PC-9 (cell line): Measurements from ENCODE around the gene CDK5RAP2. TPM values are rescaled to one million over a fixed set of nuclear protein-coding genes. Genes with fewer than 3 reads are reported as not detected.

Experiments
- BruUV-seq: library from RNA; stranded (reverse); fragments of 400-500 nt; replicated peaks from 2 replicates; lab custom pipeline; 2021; lab: Mats Ljungman, UMichigan
- CTCF ChIA-PET: fragments of 300-600 bp; sonication (Branson Sonifier 250); formaldehyde crosslinking; loops from one replicate; lab custom pipeline; 2022; ENCODE audit warnings: antibody characterized with exemption; lab: Charles Lee
- POLR2A ChIA-PET: fragments of 300-600 bp; sonication (Branson Sonifier 250); formaldehyde crosslinking; loops from one replicate; lab custom pipeline; 2022; ENCODE audit warnings: antibody characterized with exemption; ENCODE audit not compliant: unreplicated experiment; lab: Charles Lee
- DNase-seq, 2 experiments: peaks; one replicate each; pipeline versions ENCODE4 v3.0.0 to v3.0.0-alpha.2; 2015 to 2022; ENCODE audit warnings: mixed read lengths in 1 of 2
- H2AFZ ChIP-seq: fragments of 200-600 bp; sonication (generic); 2 replicates; pipeline ENCODE4 v1.8.1; 2017; ENCODE audit warnings: antibody characterized with exemption
- H3F3A ChIP-seq: fragments of 200-600 bp; sonication (generic); 2 replicates; pipeline ENCODE4 v1.8.1; 2017; ENCODE audit warnings: antibody characterized with exemption, mild to moderate bottlenecking, low read depth; ENCODE audit not compliant: insufficient read depth
- H3K27ac ChIP-seq: fragments of 200-600 bp; sonication (generic); 2 replicates; pipeline ENCODE4 v1.6.1; 2016; ENCODE audit warnings: mixed run types
- H3K27me3 ChIP-seq: fragments of 200-600 bp; sonication (generic); 2 replicates; pipeline ENCODE4 v1.6.1; 2016; ENCODE audit warnings: low read depth, mixed run types; ENCODE audit not compliant: insufficient read depth
- H3K36me3 ChIP-seq: fragments of 200-600 bp; sonication (generic); 2 replicates; pipeline ENCODE4 v1.6.1; 2016; ENCODE audit warnings: low read depth, mixed run types
- H3K4me1 ChIP-seq: fragments of 200-600 bp; sonication (generic); replicated peaks from 2 replicates; pipeline ENCODE4 v1.6.1; 2016; ENCODE audit warnings: mixed run types; ENCODE audit not compliant: insufficient read depth
- H3K4me2 ChIP-seq: fragments of 200-600 bp; sonication (generic); 2 replicates; pipeline ENCODE4 v1.6.1; 2017; ENCODE audit warnings: mixed run types
- H3K4me3 ChIP-seq: fragments of 200-600 bp; sonication (generic); 2 replicates; pipeline ENCODE4 v1.6.1; 2016; ENCODE audit warnings: mixed run types
- H3K79me2 ChIP-seq: fragments of 200-600 bp; sonication (generic); 2 replicates; pipeline ENCODE4 v1.6.1; 2017; ENCODE audit warnings: low read depth, mixed run types
- H3K9me2 ChIP-seq: fragments of 200-600 bp; sonication (generic); 2 replicates; pipeline ENCODE4 v1.8.1; 2017; ENCODE audit warnings: mild to moderate bottlenecking; ENCODE audit not compliant: insufficient read depth
- H3K9me3 ChIP-seq: fragments of 200-600 bp; sonication (generic); 2 replicates; pipeline ENCODE4 v1.8.1; 2016; ENCODE audit warnings: low read depth; ENCODE audit not compliant: insufficient read depth
- H4K20me1 ChIP-seq: fragments of 200-600 bp; sonication (generic); 2 replicates; pipeline ENCODE4 v1.8.1; 2017; ENCODE audit not compliant: insufficient read depth
- CTCF ChIP-seq: fragments of 200-600 bp; sonication (generic); conservative IDR thresholded peaks from 2 replicates; pipeline ENCODE4 v1.6.1; 2017; ENCODE audit warnings: mixed run types, antibody characterized with exemption, mild to moderate bottlenecking, moderate library complexity
- EZH2 ChIP-seq: fragments of 200-600 bp; sonication (generic); IDR thresholded peaks from 2 replicates; pipeline ENCODE4 v1.8.0; 2017; ENCODE audit warnings: antibody characterized with exemption, low read depth
- intact Hi-C: fragments of 100-400 bp; cut with micrococcal nuclease; formaldehyde crosslinking; loops from one replicate; pipeline ENCODE4 v1.10.0; 2022; ENCODE audit not compliant: unreplicated experiment
- total RNA-seq: library from RNA; stranded (reverse); gene quantifications from 2 replicates; pipeline ENCODE4 v1.2.3, GENCODE V29; 2021

CDK5RAP2 gene
- total RNA-seq, 1 experiment from 2014 or later: 113 TPM

- H3F3A ChIP-seq: peaks cover 3% of the 10 kb centered on the region; the same call in 1 of the 2 replicates
- H2AFZ ChIP-seq: no peak overlapping the region
- no peaks in the 10 kb centered on the region for H4K20me1 ChIP-seq
- ChIA-PET CTCF (interaction anchor here (0.5 to 0.8 kb wide), 5 partner anchors 27 to 449 kb away, joined by 3 to 32 read pairs (median 4); no protein-coding TSS in a partner anchor), POLR2A (interaction anchor here (0.7 kb wide), 1 partner anchor 181 kb away, joined by 4 read pairs; no protein-coding TSS in a partner anchor)
- H3K9me2 ChIP-seq: no peaks in the 10 kb centered on the region
- H3K4me3 ChIP-seq: no peak overlapping the region
- no peak overlapping the region for H3K27ac ChIP-seq
- H3K36me3 ChIP-seq: peaks cover 26% of the 10 kb centered on the region
- TF ChIP-seq EZH2 (no peak), CTCF (peak; percentile 49)
- H3K79me2 ChIP-seq: no peaks in the 10 kb centered on the region
- H3K4me1 ChIP-seq: no peaks in the 10 kb centered on the region
- H3K4me2 ChIP-seq: no peak overlapping the region
- intact Hi-C loops: loop anchor here (5.0 to 10.0 kb wide), 2 partner anchors 451 to 794 kb away; no protein-coding TSS in a partner anchor
- DNase-seq: no peak
- BruUV-seq: no TSS peak
- H3K9me3 ChIP-seq: no peaks in the 10 kb centered on the region
- no peaks in the 10 kb centered on the region for H3K27me3 ChIP-seq
Observed at GRCh38 chr9:120610975-120611689, 31.2 kb upstream of the CDK5RAP2 start.

GRCh38 chr9:120609636-120610035 is 29.7 kb upstream of the CDK5RAP2 start:
- Histone ChIP-seq H3K4me3 (no peak overlapping the region), H3K9me2 (no peaks in the 10 kb centered on the region), H2AFZ (no peak overlapping the region), H3K27me3 (no peaks in the 10 kb centered on the region), H4K20me1 (no peaks in the 10 kb centered on the region), H3K79me2 (no peaks in the 10 kb centered on the region), H3K36me3 (peaks cover 31% of the 10 kb centered on the region), H3K9me3 (no peaks in the 10 kb centered on the region), H3K27ac (no peak overlapping the region), H3K4me1 (no peaks in the 10 kb centered on the region), H3K4me2 (no peak overlapping the region), H3F3A (peaks cover 14% of the 10 kb centered on the region; the same call in 1 of the 2 replicates)
- ChIA-PET CTCF (no interaction called here), POLR2A (interaction anchor here (0.7 kb wide), 1 partner anchor 61 kb away, joined by 3 read pairs; no protein-coding TSS in a partner anchor)
- intact Hi-C loops: loop anchor here (5.0 to 10.0 kb wide), 2 partner anchors 453 to 795 kb away; no protein-coding TSS in a partner anchor
- BruUV-seq: no TSS peak
- no peak for DNase-seq
- TF ChIP-seq EZH2: no peak
- TF ChIP-seq CTCF: no peak

- no TSS peak for BruUV-seq
- Histone ChIP-seq H3K9me3 (no peaks in the 10 kb centered on the region), H3K27me3 (no peaks in the 10 kb centered on the region), H3K27ac (no peak overlapping the region), H3K4me3 (no peak overlapping the region), H3K79me2 (no peaks in the 10 kb centered on the region), H3K4me2 (no peak overlapping the region), H3K4me1 (no peaks in the 10 kb centered on the region), H3K36me3 (peaks cover 31% of the 10 kb centered on the region), H3F3A (peaks cover 17% of the 10 kb centered on the region; the same call in 1 of the 2 replicates), H3K9me2 (no peaks in the 10 kb centered on the region), H2AFZ (no peak overlapping the region), H4K20me1 (no peaks in the 10 kb centered on the region)
- TF ChIP-seq EZH2 (no peak), CTCF (no peak)
- ChIA-PET POLR2A (no interaction called here), CTCF (no interaction called here)
- intact Hi-C loops: no loop called here
- DNase-seq: no peak
Observed at GRCh38 chr9:120608421-120608820, 28.5 kb upstream of the CDK5RAP2 start.
